HepG2 (cell line): Measurements from ENCODE around the gene MOXD1.

Experiments
- AFF4 ChIP-seq: sonication (generic); formaldehyde crosslinking; IDR thresholded peaks from 2 replicates; pipeline ENCODE4 v1.4.0; 2020; ENCODE audit warnings: missing genetic modification reagents
- CTCF ChIP-seq: sonication (generic); formaldehyde crosslinking; IDR thresholded peaks from 2 replicates; pipeline ENCODE4 v1.5.0; 2020; ENCODE audit warnings: mild to moderate bottlenecking, missing genetic modification reagents, moderate library complexity
- ELK4 ChIP-seq: sonication (generic); formaldehyde crosslinking; IDR thresholded peaks from 2 replicates; pipeline ENCODE4 v1.9.0; 2021; ENCODE audit warnings: missing genetic modification reagents, borderline replicate concordance
- GZF1 ChIP-seq: sonication (generic); formaldehyde crosslinking; IDR thresholded peaks from 2 replicates; pipeline ENCODE4 v1.5.1; 2020; ENCODE audit warnings: mild to moderate bottlenecking, missing genetic modification reagents
- HDAC2 ChIP-seq: sonication (generic); formaldehyde crosslinking; IDR thresholded peaks from 2 replicates; pipeline ENCODE4 v1.4.0; 2020; ENCODE audit warnings: missing genetic modification reagents
- KDM1A ChIP-seq: IDR thresholded peaks from 2 replicates; pipeline ENCODE4 v1.6.1; 2016; ENCODE audit warnings: missing compliant biosample characterization
- MAX ChIP-seq: IDR thresholded peaks from 2 replicates; pipeline ENCODE4 v1.6.1; 2012; ENCODE audit warnings: inconsistent platforms
- MTA1 ChIP-seq: sonication (generic); formaldehyde crosslinking; IDR thresholded peaks from 2 replicates; pipeline ENCODE4 v1.4.0; 2020; ENCODE audit warnings: missing genetic modification reagents, mild to moderate bottlenecking, borderline replicate concordance
- RNF2 ChIP-seq: fragments of 450-650 bp; conservative IDR thresholded peaks from 2 replicates; pipeline ENCODE4 v1.6.1; 2016; ENCODE audit warnings: low read depth
- TAF15 ChIP-seq: fragments of 200-400 bp; formaldehyde crosslinking; IDR thresholded peaks from one replicate; pipeline ENCODE4 v1.6.1; 2018; ENCODE audit warnings: mild to moderate bottlenecking, low read depth, low read length; ENCODE audit not compliant: poor library complexity, severe bottlenecking
- ZNF407 ChIP-seq: sonication (generic); formaldehyde crosslinking; IDR thresholded peaks from one replicate; pipeline ENCODE4 v1.5.1; 2020; ENCODE audit warnings: mild to moderate bottlenecking, missing genetic modification reagents; ENCODE audit errors: not compliant biosample characterization
- ZNF678 ChIP-seq: sonication (generic); formaldehyde crosslinking; IDR thresholded peaks from 2 replicates; pipeline ENCODE4 v1.4.0; 2020; ENCODE audit warnings: mild to moderate bottlenecking, missing genetic modification reagents

- TF ChIP-seq CTCF, result no peak
- no peak for TF ChIP-seq TAF15
- no peak for TF ChIP-seq HDAC2
- TF ChIP-seq ELK4 (CRISPR knock-in tag), result no peak
- TF ChIP-seq ZNF678, result no peak
- TF ChIP-seq KDM1A (CRISPR knock-in tag), result no peak
- TF ChIP-seq RNF2, result no peak
- no peak for TF ChIP-seq GZF1 (CRISPR knock-in tag)
- no peak for TF ChIP-seq AFF4 (CRISPR knock-in tag)
- no peak for TF ChIP-seq ZNF407 (CRISPR knock-in tag)
- no peak for TF ChIP-seq MAX
- TF ChIP-seq MTA1, result no peak
Observed at GRCh38 chr6:132289756-132290155, 111.5 kb downstream of the MOXD1 start.
